Measurements from ENCODE around the gene STX10. TPM values are rescaled to one million over a fixed set of nuclear protein-coding genes. Genes with fewer than 3 reads are reported as not detected.

STX10 gene
- total RNA-seq, 1 experiment from 2014 or later: 86.2 TPM

DNA sequence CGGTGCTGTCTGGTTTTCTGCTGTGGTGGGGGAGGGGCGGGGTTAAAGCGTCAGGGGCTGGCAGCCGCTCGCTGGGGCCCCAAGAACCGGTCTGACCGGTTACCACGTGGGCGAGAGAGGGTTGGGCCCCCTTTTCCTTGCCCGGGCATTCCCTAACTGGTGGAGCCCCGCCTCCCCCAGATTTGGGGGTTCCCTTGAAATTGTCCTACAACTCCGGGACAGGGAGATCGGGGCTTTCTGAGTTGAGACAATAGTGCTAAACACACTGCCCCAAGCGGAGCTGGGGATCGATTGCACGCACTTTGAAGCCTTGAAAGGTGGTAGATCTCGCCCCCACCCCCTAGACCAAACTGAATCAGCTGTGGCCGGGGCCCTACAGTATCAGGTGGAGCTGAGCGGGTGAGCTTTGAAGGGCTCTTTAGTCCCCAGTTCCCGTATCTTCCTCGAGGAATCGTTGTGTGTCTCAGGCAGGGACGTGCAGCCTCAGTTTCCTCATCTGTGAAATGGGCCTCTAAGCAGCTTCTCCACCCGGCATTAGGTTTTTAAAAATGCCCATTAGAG is 4.8 kb upstream of the STX10 start:
- H3K9me3 ChIP-seq (ENCODE audit: insufficient read depth, low read depth): no peaks in the 10 kb centered on the region
- DNase-seq: peak; percentile 89
- H3K27ac ChIP-seq: peak overlapping the region; percentile 98
- H2AFZ ChIP-seq: no peak overlapping the region
- no peaks in the 10 kb centered on the region for H3K27me3 ChIP-seq (ENCODE audit: insufficient read depth, low read depth)
- peaks cover 57% of the 10 kb centered on the region for H3K79me2 ChIP-seq (ENCODE audit: low read depth)
- H4K20me1 ChIP-seq (ENCODE audit: insufficient read depth): peaks cover 18% of the 10 kb centered on the region
- peaks cover 15% of the 10 kb centered on the region for H3K4me1 ChIP-seq (replicated peaks; ENCODE audit: insufficient read depth)
- peak overlapping the region; percentile 99 for H3K4me3 ChIP-seq
- BruUV-seq (replicated peaks): no TSS peak
- ChIA-PET CTCF (interaction anchor here (0.6 kb wide), 1 partner anchor 15 kb away, joined by 4 read pairs; no protein-coding TSS in a partner anchor), POLR2A (ENCODE audit: unreplicated experiment) (interaction anchor here (0.5 to 2.2 kb wide), 4 partner anchors 9 to 673 kb away, joined by 3 to 19 read pairs (median 5); no protein-coding TSS in a partner anchor)
- intact Hi-C loops (cut with micrococcal nuclease; ENCODE audit: unreplicated experiment): loop anchor here (1.0 to 5.0 kb wide), 6 partner anchors 8 to 697 kb away; partner anchors contain the start of gene HOOK2
- peaks cover 45% of the 10 kb centered on the region for H3F3A ChIP-seq (ENCODE audit: insufficient read depth, low read depth)
- TF ChIP-seq, protein P1, sequence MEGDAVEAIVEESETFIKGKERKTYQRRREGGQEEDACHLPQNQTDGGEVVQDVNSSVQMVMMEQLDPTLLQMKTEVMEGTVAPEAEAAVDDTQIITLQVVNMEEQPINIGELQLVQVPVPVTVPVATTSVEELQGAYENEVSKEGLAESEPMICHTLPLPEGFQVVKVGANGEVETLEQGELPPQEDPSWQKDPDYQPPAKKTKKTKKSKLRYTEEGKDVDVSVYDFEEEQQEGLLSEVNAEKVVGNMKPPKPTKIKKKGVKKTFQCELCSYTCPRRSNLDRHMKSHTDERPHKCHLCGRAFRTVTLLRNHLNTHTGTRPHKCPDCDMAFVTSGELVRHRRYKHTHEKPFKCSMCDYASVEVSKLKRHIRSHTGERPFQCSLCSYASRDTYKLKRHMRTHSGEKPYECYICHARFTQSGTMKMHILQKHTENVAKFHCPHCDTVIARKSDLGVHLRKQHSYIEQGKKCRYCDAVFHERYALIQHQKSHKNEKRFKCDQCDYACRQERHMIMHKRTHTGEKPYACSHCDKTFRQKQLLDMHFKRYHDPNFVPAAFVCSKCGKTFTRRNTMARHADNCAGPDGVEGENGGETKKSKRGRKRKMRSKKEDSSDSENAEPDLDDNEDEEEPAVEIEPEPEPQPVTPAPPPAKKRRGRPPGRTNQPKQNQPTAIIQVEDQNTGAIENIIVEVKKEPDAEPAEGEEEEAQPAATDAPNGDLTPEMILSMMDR (conservative IDR thresholded peaks at IDR 0.05): peak; percentile 24; the same call in 1 of the 2 replicates
- TF ChIP-seq EZH2 (IDR thresholded peaks at IDR 0.05; ENCODE audit: low read depth): no peak
- H3K9me2 ChIP-seq (ENCODE audit: insufficient read depth): no peaks in the 10 kb centered on the region
- peaks cover 15% of the 10 kb centered on the region for H3K36me3 ChIP-seq (ENCODE audit: low read depth)
- H3K4me2 ChIP-seq: peak overlapping the region; percentile 99

DNA sequence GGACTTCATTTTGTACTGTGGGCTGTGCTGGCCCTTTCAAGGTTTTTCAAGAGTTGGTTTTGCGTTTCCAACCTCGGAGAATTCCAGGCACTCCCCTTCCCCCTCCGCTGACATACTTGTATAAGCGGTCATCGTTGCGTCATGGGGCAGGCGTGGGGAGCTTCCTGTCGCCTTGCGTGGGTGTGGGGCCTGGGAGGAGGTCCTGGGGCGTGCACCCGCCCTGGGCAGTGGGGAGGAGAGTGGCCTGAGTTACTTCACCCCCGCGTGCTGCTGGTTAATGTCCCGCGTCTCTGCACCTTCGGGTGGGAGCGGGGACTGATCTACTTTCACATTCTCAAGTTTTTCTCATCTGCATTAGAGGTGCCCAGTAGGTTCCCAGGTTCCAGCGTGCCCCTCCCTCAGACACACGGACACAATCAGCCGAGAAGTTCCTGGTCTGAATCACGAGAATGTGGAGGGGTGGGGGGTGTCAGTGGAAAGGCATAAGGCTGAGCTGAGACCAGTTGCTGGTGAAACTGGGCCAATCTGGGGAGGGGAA is 4.1 kb upstream of the STX10 start:
- H3K9me2 ChIP-seq (ENCODE audit: insufficient read depth): no peaks in the 10 kb centered on the region
- no peaks in the 10 kb centered on the region for H3K9me3 ChIP-seq (ENCODE audit: insufficient read depth, low read depth)
- H3K27ac ChIP-seq: peak overlapping the region; percentile 98
- peaks cover 47% of the 10 kb centered on the region for H3F3A ChIP-seq (ENCODE audit: insufficient read depth, low read depth)
- no TSS peak for BruUV-seq (replicated peaks)
- peak overlapping the region; percentile 99 for H3K4me3 ChIP-seq
- DNase-seq: peak; percentile 67 to 68
- TF ChIP-seq EZH2 (IDR thresholded peaks at IDR 0.05; ENCODE audit: low read depth): no peak
- TF ChIP-seq, protein P1 (conservative IDR thresholded peaks at IDR 0.05): no peak
- peaks cover 15% of the 10 kb centered on the region for H3K36me3 ChIP-seq (ENCODE audit: low read depth)
- peaks cover 14% of the 10 kb centered on the region for H3K4me1 ChIP-seq (replicated peaks; ENCODE audit: insufficient read depth)
- peaks cover 18% of the 10 kb centered on the region for H4K20me1 ChIP-seq (ENCODE audit: insufficient read depth)
- H3K27me3 ChIP-seq (ENCODE audit: insufficient read depth, low read depth): no peaks in the 10 kb centered on the region
- CTCF ChIA-PET: no interaction called here
- intact Hi-C loops (cut with micrococcal nuclease; ENCODE audit: unreplicated experiment): loop anchor here (2.0 to 5.0 kb wide), 3 partner anchors 40 to 698 kb away; partner anchors contain the start of gene HOOK2
- H3K4me2 ChIP-seq: peak overlapping the region; percentile 99
- H3K79me2 ChIP-seq (ENCODE audit: low read depth): peaks cover 61% of the 10 kb centered on the region
- no peak overlapping the region for H2AFZ ChIP-seq
- POLR2A ChIA-PET (ENCODE audit: unreplicated experiment): interaction anchor here (2.2 kb wide), 1 partner anchor 13 kb away, joined by 19 read pairs; no protein-coding TSS in a partner anchor

DNA sequence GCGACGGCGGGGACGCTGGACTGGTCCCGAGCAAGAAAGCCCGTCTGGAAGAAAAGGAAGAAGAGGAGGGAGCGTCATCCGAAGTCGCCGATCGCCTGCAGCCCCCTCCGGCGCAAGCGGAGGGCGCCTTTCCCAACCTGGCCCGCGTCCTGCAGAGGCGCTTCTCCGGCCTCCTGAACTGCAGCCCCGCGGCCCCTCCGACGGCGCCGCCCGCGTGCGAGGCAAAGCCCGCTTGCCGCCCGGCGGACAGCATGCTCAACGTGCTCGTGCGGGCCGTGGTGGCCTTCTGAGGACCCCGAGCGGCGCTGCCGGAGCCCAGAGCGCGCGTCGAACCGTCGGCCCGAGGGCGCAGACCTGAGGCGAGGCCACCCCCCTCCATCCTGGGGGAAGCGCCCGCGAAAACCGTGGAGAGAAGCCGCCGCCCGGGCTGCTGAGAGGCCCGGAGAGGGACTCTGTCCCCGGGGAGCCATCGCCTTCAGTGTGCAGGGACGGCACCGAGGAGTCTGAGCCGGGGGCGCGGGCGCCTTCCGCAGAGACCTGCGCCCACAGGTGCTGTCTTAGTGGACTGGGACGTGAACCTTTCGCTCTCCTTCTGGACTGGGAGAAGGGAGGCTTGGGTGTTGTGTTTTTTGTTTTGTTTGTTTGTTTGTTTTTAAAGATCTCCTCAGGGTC is 3.5 kb upstream of the STX10 start:
- ChIA-PET POLR2A (ENCODE audit: unreplicated experiment) (interaction anchor here (0.6 to 2.2 kb wide), 4 partner anchors 14 to 58 kb away, joined by 3 to 19 read pairs (median 10); no protein-coding TSS in a partner anchor), CTCF (no interaction called here)

More for the DNA sequence above, 3.5 kb upstream of the STX10 start:
- H3K27me3 ChIP-seq (ENCODE audit: insufficient read depth, low read depth): no peaks in the 10 kb centered on the region
- H3K79me2 ChIP-seq (ENCODE audit: low read depth): peaks cover 67% of the 10 kb centered on the region
- peak overlapping the region; percentile 98 for H3K27ac ChIP-seq
- H3K4me3 ChIP-seq: peak overlapping the region; percentile 99
- H3K9me3 ChIP-seq (ENCODE audit: insufficient read depth, low read depth): no peaks in the 10 kb centered on the region
- no peak overlapping the region for H2AFZ ChIP-seq
- intact Hi-C loops (cut with micrococcal nuclease; ENCODE audit: unreplicated experiment): loop anchor here (2.0 to 5.0 kb wide), 3 partner anchors 41 to 699 kb away; partner anchors contain the start of gene HOOK2
- H3K4me1 ChIP-seq (replicated peaks; ENCODE audit: insufficient read depth): peaks cover 20% of the 10 kb centered on the region
- TF ChIP-seq, protein P1 (conservative IDR thresholded peaks at IDR 0.05): no peak
- no peak for TF ChIP-seq EZH2 (IDR thresholded peaks at IDR 0.05; ENCODE audit: low read depth)
- H4K20me1 ChIP-seq (ENCODE audit: insufficient read depth): peaks cover 18% of the 10 kb centered on the region
- peaks cover 52% of the 10 kb centered on the region for H3F3A ChIP-seq (ENCODE audit: insufficient read depth, low read depth)
- peak in 1 of 2 experiments; percentile 42 for DNase-seq
- H3K9me2 ChIP-seq (ENCODE audit: insufficient read depth): no peaks in the 10 kb centered on the region
- peak overlapping the region; percentile 99 for H3K4me2 ChIP-seq
- TSS peak; percentile 8 for BruUV-seq (replicated peaks)
- H3K36me3 ChIP-seq (ENCODE audit: low read depth): peaks cover 15% of the 10 kb centered on the region

Data from PC-9 (cell line).